Ovary (tissue), 3 donors: ENCODE results near the gene KRTAP5-10.

Source experiments
- CTCF ChIP-seq, 3 donors: fragments of 450-650 bp in 2 of 3; fragments of 200-600 bp in 1 of 3; IDR thresholded peaks; one replicate each; pipeline versions ENCODE4 v1.5.1 to v1.8.0; 2016 to 2022; ENCODE audit warnings: antibody characterized with exemption in 3 of 3, mild to moderate bottlenecking in 1 of 3
- EP300 ChIP-seq: sonication (generic); formaldehyde crosslinking; IDR thresholded peaks from one replicate; pipeline ENCODE4 v1.6.1; 2017; ENCODE audit warnings: antibody characterized with exemption
- POLR2A ChIP-seq: fragments of 450-650 bp; IDR thresholded peaks from one replicate; pipeline ENCODE4 v1.6.1; 2017; ENCODE audit warnings: antibody characterized with exemption, mild to moderate bottlenecking, moderate library complexity
- donor health status: DM: no; HTN: no; CAD: no.

- TF ChIP-seq CTCF (IDR thresholded peaks at IDR 0.05) (no peak), EP300 (no peak), POLR2A (no peak)
Measured at GRCh38 chr11:71518506-71519471, 46.6 kb upstream of the KRTAP5-10 start.
